Measurements from ENCODE around the gene ABI2.

ABI2 gene

GRCh38 chr2:203431391-203432185 is 103.4 kb downstream of the ABI2 start:
- no peak for DNase-seq

- no peak for DNase-seq
Observed at GRCh38 chr2:203432811-203433210, 104.6 kb downstream of the ABI2 start.

GRCh38 chr2:203436496-203436895 is 108.3 kb downstream of the ABI2 start:
- DNase-seq = no peak

GRCh38 chr2:203437511-203437910 is 109.3 kb downstream of the ABI2 start:
- no peak for DNase-seq

- DNase-seq = no peak
Observed at GRCh38 chr2:203438528-203438927, 110.3 kb downstream of the ABI2 start.

GRCh38 chr2:203440671-203441070 is 112.5 kb downstream of the ABI2 start:
- no peak for DNase-seq

GRCh38 chr2:203441463-203441862 is 113.3 kb downstream of the ABI2 start:
- DNase-seq = no peak

- DNase-seq = no peak
Observed at GRCh38 chr2:203442463-203442862, 114.3 kb downstream of the ABI2 start.

GRCh38 chr2:203444738-203445137 is 116.5 kb downstream of the ABI2 start:
- DNase-seq = no peak

GRCh38 chr2:203446071-203446481 is 117.9 kb downstream of the ABI2 start:
- DNase-seq = no peak

- DNase-seq = no peak
Observed at GRCh38 chr2:203446780-203447179, 118.6 kb downstream of the ABI2 start.

- DNase-seq = no peak
Observed at GRCh38 chr2:203450561-203450960, 122.4 kb downstream of the ABI2 start.

- no peak for DNase-seq
Observed at GRCh38 chr2:203451011-203451410, 122.8 kb downstream of the ABI2 start.

GRCh38 chr2:203451689-203452088 is 123.5 kb downstream of the ABI2 start:
- DNase-seq = peak; percentile 23 to 40

GRCh38 chr2:203453858-203454451 is 125.8 kb downstream of the ABI2 start:
- peak; percentile 94 to 97 for DNase-seq

- no peak for DNase-seq
Observed at GRCh38 chr2:203455209-203455608, 127.0 kb downstream of the ABI2 start.

GRCh38 chr2:203461746-203462145 is 133.6 kb downstream of the ABI2 start:
- DNase-seq = no peak

GRCh38 chr2:203462308-203462707 is 134.1 kb downstream of the ABI2 start:
- no peak for DNase-seq

- no peak for DNase-seq
Observed at GRCh38 chr2:203463266-203463678, 135.1 kb downstream of the ABI2 start.

- DNase-seq = no peak
Observed at GRCh38 chr2:203469546-203469945, 141.4 kb downstream of the ABI2 start.

- no peak for DNase-seq
Observed at GRCh38 chr2:203470371-203470770, 142.2 kb downstream of the ABI2 start.

GRCh38 chr2:203471323-203471722 is 143.1 kb downstream of the ABI2 start:
- DNase-seq = no peak

GRCh38 chr2:203476881-203477280 is 148.7 kb downstream of the ABI2 start:
- no peak for DNase-seq

- DNase-seq = no peak
Observed at GRCh38 chr2:203480623-203481022, 152.4 kb downstream of the ABI2 start.

Measured in Kasumi-1 (cell line).